ENCODE data around the gene THPO. TPM values are rescaled to one million over a fixed set of nuclear protein-coding genes. Genes with fewer than 3 reads are reported as not detected.

THPO gene
- total RNA-seq, result under 1 TPM in 2 of 6 donors, not detected in 4; 0.14 to 0.84 TPM

DNA sequence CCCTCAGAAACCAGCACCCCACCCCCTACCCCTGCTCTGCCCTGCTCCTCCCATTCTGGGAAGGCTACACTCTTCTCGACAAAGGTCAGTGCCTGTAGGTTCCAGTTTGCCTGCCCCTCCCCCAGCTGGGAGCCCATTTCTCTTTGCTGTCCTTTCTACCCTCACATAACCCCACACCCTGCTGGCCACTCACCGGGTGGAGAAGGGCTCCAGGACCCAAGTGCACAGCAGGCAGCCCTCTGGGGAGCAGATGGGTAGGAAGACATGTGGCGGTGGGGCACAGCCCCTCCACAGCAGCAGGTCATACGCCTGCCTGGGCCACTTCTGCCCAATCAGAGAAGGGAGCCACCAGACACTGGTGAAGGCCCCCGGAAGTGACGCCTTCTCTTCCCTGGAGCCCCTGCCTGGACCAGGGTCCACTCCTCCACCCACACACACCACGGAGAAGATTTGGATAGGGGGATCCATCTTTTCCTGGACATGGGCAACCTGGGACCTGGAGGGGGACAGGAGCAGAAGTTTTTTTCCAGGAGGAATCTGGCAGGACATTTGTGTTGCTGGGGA lies at the start of gene THPO:
THPO (minus strand) TSS at position 326 of the 564 bp plus-strand sequence. CDS start 1,948 bp downstream, outside the sequence.
- H3K27ac ChIP-seq, result peak within 1 kb of the TSS in 2 of 4 donors; percentile 57 to 73
- H3K9me3 ChIP-seq, result no peaks in the 10 kb centered on the region
- DNase-seq (peak in 1 of 2 donors; percentile 51), ATAC-seq (ENCODE audit: low FRiP score in 2 of 2) (no peak)
- 70 to 71% methylated on average over 7 of the region's 7 CpGs for WGBS, 2 donors
- no peak for TF ChIP-seq POLR2AphosphoS5 (IDR thresholded peaks at IDR 0.05)
- TF ChIP-seq EP300 (IDR thresholded peaks at IDR 0.05), result peak in 1 of 4 donors; percentile 5
- TF ChIP-seq POLR2A (IDR thresholded peaks at IDR 0.05), result no peak
- no peak within 1 kb of the TSS for H3K4me3 ChIP-seq
- H3K27me3 ChIP-seq, result peaks cover 0 to 25% (median 15%) of the 10 kb centered on the region in 4 donors
- no peaks in the 10 kb centered on the region for H3K36me3 ChIP-seq
- peaks cover 13 to 28% (median 18%) of the 10 kb centered on the region in 4 donors for H3K4me1 ChIP-seq

DNA sequence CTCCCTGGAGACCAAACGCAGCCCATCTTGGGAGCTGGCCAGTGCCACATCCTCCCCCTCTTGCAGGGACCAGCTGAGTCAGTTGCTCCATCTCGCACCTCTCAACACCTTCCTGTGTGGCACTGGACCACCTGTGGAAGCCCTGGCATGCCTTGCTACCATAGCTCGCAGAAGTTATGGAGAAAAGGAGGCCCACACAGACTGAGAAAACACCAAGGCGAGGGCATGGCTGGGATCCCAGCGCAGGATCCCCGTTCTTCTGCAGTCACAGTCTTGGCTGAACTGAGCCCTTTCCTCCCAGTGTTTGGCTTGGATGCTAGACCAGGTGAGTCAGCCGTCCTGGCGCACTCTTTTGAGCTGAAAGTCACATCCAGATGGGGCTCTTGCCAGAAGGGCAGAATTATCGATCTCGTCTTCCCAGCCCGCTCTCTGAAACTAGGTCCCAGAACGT lies 48.7 kb upstream of the THPO start:
- TF ChIP-seq EP300 (IDR thresholded peaks at IDR 0.05) (no peak), POLR2A (IDR thresholded peaks at IDR 0.05) (no peak), POLR2AphosphoS5 (IDR thresholded peaks at IDR 0.05) (no peak)
- TF ChIP-seq, protein P1, sequence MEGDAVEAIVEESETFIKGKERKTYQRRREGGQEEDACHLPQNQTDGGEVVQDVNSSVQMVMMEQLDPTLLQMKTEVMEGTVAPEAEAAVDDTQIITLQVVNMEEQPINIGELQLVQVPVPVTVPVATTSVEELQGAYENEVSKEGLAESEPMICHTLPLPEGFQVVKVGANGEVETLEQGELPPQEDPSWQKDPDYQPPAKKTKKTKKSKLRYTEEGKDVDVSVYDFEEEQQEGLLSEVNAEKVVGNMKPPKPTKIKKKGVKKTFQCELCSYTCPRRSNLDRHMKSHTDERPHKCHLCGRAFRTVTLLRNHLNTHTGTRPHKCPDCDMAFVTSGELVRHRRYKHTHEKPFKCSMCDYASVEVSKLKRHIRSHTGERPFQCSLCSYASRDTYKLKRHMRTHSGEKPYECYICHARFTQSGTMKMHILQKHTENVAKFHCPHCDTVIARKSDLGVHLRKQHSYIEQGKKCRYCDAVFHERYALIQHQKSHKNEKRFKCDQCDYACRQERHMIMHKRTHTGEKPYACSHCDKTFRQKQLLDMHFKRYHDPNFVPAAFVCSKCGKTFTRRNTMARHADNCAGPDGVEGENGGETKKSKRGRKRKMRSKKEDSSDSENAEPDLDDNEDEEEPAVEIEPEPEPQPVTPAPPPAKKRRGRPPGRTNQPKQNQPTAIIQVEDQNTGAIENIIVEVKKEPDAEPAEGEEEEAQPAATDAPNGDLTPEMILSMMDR (IDR thresholded peaks at IDR 0.05), result no peak
- Histone ChIP-seq H3K4me3 (no peak overlapping the region), H3K9me3 (peaks cover 0 to 3% (median 0%) of the 10 kb centered on the region in 4 donors), H3K36me3 (no peaks in the 10 kb centered on the region), H3K27ac (no peak overlapping the region), H3K4me1 (no peaks in the 10 kb centered on the region), H3K27me3 (no peaks in the 10 kb centered on the region)
- ATAC-seq (ENCODE audit: low FRiP score in 2 of 2) (no peak), DNase-seq (no peak)
- 92 to 93% methylated on average over 12 of the region's 12 CpGs for whole genome bisulfite sequencing, 2 donors

DNA sequence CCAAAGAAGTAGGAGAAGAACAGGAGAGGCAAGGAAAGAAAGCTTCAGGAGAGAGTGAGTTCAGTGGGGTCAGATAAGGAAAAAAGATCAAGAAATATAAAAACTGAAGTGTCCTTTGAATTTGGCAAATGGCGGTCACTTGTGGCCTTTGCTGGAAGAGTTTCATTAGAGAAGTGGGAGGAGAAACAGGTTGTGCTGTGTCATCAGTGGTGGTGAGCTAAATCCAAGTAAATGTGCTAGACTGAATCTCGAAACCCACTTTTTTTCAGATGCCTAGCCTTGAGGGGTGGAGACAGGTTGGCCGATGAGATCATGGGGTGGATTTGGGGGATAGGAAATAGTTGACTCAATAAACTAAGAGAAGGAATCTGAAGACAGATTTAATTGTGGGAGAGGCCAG lies 45.6 kb upstream of the THPO start:
- 62 to 70% methylated on average over 3 of the region's 3 CpGs for WGBS, 2 donors

GRCh38 chr3:184419171-184419570 lies 41.2 kb upstream of the THPO start:
- TF ChIP-seq, protein P1 (IDR thresholded peaks at IDR 0.05), result no peak
- no peak for TF ChIP-seq EP300 (IDR thresholded peaks at IDR 0.05)
- no peak for TF ChIP-seq POLR2AphosphoS5 (IDR thresholded peaks at IDR 0.05)
- TF ChIP-seq POLR2A (IDR thresholded peaks at IDR 0.05), result no peak
- DNase-seq, result no peak

More for the DNA sequence above, 45.6 kb upstream of the THPO start:
- TF ChIP-seq EP300 (IDR thresholded peaks at IDR 0.05) (no peak), POLR2AphosphoS5 (IDR thresholded peaks at IDR 0.05) (no peak), POLR2A (IDR thresholded peaks at IDR 0.05) (no peak)
- TF ChIP-seq, protein P1 (IDR thresholded peaks at IDR 0.05), result no peak
- no peaks in the 10 kb centered on the region for H3K36me3 ChIP-seq
- no peak overlapping the region for H3K4me3 ChIP-seq
- H3K4me1 ChIP-seq, result no peaks in the 10 kb centered on the region
- H3K27me3 ChIP-seq, result no peaks in the 10 kb centered on the region
- DNase-seq, result no peak
- no peak for ATAC-seq (ENCODE audit: low FRiP score in 2 of 2)
- H3K9me3 ChIP-seq, result peaks cover 0 to 3% (median 0%) of the 10 kb centered on the region in 4 donors
- H3K27ac ChIP-seq, result no peak overlapping the region

DNA sequence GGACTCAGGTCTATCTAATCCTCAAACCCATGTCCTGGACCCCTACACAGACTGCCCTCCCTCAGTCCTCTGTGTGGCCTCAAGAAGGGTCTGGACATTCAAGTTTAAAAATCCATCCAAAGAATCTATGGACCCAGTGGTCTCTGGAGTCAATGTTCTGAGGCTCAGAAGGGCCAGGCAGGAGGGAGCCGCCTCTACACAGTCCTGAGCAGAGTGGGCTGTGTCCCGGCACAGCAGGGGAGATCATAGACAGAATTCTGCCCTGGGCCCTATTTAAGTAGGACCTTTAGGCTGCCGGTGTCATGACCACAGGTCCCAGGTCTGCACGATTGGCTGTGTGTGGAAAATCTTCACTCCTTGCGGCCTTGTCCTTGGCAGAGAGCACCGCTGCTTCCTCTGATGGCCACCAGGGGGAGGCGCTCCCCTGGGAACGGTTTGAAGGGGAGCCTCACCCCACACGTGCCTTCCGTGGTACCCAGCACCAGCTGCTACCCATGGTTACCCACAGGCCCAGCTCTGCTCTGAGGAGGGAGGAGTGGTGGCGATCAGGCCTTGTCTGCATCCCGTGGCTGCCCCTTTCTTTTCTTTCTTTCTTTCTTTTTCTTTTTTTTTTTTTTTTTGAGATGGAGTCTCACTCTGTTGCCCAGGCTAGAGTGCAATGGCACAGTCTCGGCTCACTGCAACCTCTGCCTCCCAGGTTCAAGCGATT lies 39.8 kb upstream of the THPO start:
- Histone ChIP-seq H3K27ac (no peak overlapping the region), H3K4me3 (no peak overlapping the region), H3K36me3 (no peaks in the 10 kb centered on the region), H3K9me3 (peaks cover 0 to 3% (median 0%) of the 10 kb centered on the region in 4 donors), H3K27me3 (no peaks in the 10 kb centered on the region), H3K4me1 (no peaks in the 10 kb centered on the region)
- peak; percentile 89 to 90 for ATAC-seq (ENCODE audit: low FRiP score in 2 of 2)
- 29 to 39% methylated on average over 9 to 12 of the region's 14 CpGs for WGBS, 2 donors
- peak in 1 of 2 donors; percentile 64 for DNase-seq
- no peak for TF ChIP-seq POLR2AphosphoS5 (IDR thresholded peaks at IDR 0.05)
- TF ChIP-seq, protein P1 (IDR thresholded peaks at IDR 0.05), result peak; percentile 79 to 94 (median 90)

More at GRCh38 chr3:184419171-184419570, 41.2 kb upstream of the THPO start:
- Histone ChIP-seq H3K27ac (no peak overlapping the region), H3K4me1 (no peaks in the 10 kb centered on the region), H3K9me3 (peaks cover 0 to 3% (median 0%) of the 10 kb centered on the region in 4 donors), H3K36me3 (no peaks in the 10 kb centered on the region), H3K27me3 (no peaks in the 10 kb centered on the region), H3K4me3 (no peak overlapping the region)
- no peak for ATAC-seq (ENCODE audit: low FRiP score in 2 of 2)
- WGBS, 2 donors, result 76 to 85% methylated on average over 5 of the region's 5 CpGs

Data from upper lobe of left lung (tissue), 6 donors.